Measurements from ENCODE around the gene ZPR1. TPM values are rescaled to one million over a fixed set of nuclear protein-coding genes. Genes with fewer than 3 reads are reported as not detected.

The ZPR1 gene
- total and polyA plus RNA-seq, 8 donors = 10.8 to 35.5 (median 21.0) TPM

DNA sequence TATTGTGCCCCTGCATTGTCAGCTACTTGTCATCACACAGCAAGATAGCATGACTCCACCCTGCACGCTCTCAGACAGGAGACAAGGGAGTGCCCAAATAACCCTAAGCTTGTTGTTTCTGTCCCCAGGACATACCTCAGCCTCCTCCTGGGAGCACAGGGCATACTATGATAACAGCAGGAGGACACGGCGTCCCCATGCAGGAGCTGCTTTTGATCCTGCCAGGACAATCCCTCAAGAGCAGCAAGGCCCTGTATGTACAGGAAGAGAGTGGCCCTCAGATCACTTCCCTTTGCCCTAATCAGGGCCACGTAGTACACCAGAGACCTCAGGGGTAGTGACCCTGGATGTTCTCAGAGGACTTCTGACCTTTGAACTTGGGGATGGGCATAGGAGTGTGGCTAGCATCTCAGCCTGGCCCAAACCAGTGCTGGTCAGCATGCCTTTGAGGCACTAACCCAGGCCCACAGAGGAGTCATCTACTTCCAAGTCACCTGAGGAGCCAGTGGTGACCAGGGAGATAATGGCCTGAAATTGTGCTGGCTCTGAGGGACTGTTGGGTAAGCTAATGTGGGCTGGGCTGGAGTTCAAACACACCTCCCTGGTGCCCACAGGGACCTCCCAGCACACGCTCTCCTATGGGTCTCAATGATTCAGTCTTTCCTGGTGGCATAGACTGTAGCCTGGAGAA, 26.1 kb upstream of the ZPR1 start:
- H3K36me3 ChIP-seq = no peaks in the 10 kb centered on the region
- no peaks in the 10 kb centered on the region for H3K27me3 ChIP-seq
- TF ChIP-seq, protein P1, sequence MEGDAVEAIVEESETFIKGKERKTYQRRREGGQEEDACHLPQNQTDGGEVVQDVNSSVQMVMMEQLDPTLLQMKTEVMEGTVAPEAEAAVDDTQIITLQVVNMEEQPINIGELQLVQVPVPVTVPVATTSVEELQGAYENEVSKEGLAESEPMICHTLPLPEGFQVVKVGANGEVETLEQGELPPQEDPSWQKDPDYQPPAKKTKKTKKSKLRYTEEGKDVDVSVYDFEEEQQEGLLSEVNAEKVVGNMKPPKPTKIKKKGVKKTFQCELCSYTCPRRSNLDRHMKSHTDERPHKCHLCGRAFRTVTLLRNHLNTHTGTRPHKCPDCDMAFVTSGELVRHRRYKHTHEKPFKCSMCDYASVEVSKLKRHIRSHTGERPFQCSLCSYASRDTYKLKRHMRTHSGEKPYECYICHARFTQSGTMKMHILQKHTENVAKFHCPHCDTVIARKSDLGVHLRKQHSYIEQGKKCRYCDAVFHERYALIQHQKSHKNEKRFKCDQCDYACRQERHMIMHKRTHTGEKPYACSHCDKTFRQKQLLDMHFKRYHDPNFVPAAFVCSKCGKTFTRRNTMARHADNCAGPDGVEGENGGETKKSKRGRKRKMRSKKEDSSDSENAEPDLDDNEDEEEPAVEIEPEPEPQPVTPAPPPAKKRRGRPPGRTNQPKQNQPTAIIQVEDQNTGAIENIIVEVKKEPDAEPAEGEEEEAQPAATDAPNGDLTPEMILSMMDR (IDR thresholded peaks at IDR 0.05) = no peak
- intact Hi-C loops (cut with DNase I) = no loop called here
- FAIRE-seq (no peak), DNase-seq (no peak), ATAC-seq (no peak)
- H3K27ac ChIP-seq = no peak overlapping the region
- 68 to 77% methylated on average over 5 of the region's 5 CpGs for WGBS, 2 donors
- H3K9me3 ChIP-seq = no peaks in the 10 kb centered on the region
- H3K4me3 ChIP-seq = no peak overlapping the region
- peaks cover 3 to 17% (median 9%) of the 10 kb centered on the region in 3 donors for H3K4me1 ChIP-seq

DNA sequence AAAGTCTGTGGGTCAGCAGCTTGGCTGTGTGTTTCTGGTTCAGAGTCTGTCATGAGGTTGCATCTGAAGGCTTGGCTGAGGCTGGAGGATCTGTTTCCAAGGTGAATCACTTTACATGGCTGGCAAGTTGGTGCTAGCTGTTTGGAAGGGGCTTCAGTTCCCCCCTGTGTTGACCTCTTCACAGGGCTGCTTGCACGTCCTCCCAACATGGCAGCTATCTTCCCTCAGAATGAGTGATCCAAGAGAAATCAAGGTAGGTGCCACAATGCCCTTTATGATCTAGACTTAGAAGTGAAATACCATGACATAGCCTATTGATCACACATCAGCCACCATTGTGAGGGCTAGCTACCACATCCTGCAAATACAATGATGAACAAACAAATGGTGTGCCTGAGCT, 25.3 kb upstream of the ZPR1 start:
- Histone ChIP-seq H3K36me3 (no peaks in the 10 kb centered on the region), H3K27ac (no peak overlapping the region), H3K4me3 (no peak overlapping the region), H3K27me3 (no peaks in the 10 kb centered on the region), H3K4me1 (peaks cover 8 to 20% (median 9%) of the 10 kb centered on the region in 3 donors), H3K9me3 (no peaks in the 10 kb centered on the region)
- 95 to 100% methylated on average over 1 of the region's 1 CpG for WGBS, 2 donors
- intact Hi-C loops (cut with DNase I) = no loop called here
- TF ChIP-seq, protein P1 (IDR thresholded peaks at IDR 0.05) = no peak
- DNase-seq (no peak), ATAC-seq (no peak), FAIRE-seq (no peak)

DNA sequence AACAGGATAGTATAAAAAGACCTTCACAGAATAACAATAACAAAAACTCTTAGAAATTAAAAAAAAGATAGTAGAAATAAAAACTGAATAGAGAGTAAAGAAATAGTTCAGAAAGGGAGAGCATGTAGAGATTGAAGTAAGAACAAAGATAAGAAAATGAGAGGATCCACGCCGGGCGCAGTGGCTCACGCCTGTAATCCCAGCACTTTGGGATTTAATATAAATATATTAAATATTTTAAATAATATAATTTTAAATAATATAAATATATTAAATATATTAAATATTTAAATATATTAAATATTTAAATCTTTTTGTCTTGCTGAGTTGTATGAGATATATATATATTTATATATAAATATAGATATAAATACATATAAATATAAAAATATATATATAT, 24.3 kb upstream of the ZPR1 start:
- H3K4me1 ChIP-seq = peaks cover 15 to 30% (median 17%) of the 10 kb centered on the region in 3 donors
- H3K4me3 ChIP-seq = no peak overlapping the region
- intact Hi-C loops (cut with DNase I) = no loop called here
- TF ChIP-seq, protein P1 (IDR thresholded peaks at IDR 0.05) = no peak
- no peaks in the 10 kb centered on the region for H3K27me3 ChIP-seq
- FAIRE-seq = peak; percentile 99
- H3K27ac ChIP-seq = no peak overlapping the region
- no peaks in the 10 kb centered on the region for H3K36me3 ChIP-seq
- 95 to 100% methylated on average over 4 of the region's 4 CpGs for WGBS, 2 donors
- no peaks in the 10 kb centered on the region for H3K9me3 ChIP-seq
- no peak for DNase-seq
- no peak for ATAC-seq

DNA sequence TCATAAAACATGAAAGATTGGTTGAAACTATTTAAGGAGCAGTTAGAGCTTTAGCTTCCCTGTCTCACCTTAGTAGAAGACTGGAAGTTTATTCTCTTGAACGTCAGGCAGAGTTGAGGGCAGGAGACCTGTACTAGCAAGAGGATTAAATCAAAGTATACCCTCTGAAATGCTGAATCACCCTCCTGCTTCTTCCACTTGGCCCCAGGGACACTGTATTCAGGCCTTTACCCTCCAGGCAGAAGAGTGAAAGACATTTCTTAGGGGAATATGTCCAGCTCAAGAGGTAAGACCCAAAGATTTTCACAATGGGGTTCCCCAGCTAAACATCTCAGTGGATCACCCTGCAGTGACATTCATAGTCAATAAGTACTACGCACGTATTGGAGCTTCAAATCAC, 23.4 kb upstream of the ZPR1 start:
- Histone ChIP-seq H3K9me3 (no peaks in the 10 kb centered on the region), H3K27ac (no peak overlapping the region), H3K36me3 (no peaks in the 10 kb centered on the region), H3K27me3 (no peaks in the 10 kb centered on the region), H3K4me3 (no peak overlapping the region), H3K4me1 (peaks cover 15 to 34% (median 17%) of the 10 kb centered on the region in 3 donors)
- TF ChIP-seq, protein P1 (IDR thresholded peaks at IDR 0.05) = no peak
- WGBS, 2 donors = 80 to 91% methylated on average over 3 of the region's 3 CpGs
- intact Hi-C loops (cut with DNase I) = no loop called here
- ATAC-seq = no peak
- DNase-seq = no peak
- no peak for FAIRE-seq

Measured in pancreas (tissue), 10 donors.